ENCODE measurements around the gene GLIS1.

- TF ChIP-seq FOXA1 (IDR thresholded peaks at IDR 0.05): no peak
- TF ChIP-seq SP1 (IDR thresholded peaks at IDR 0.05): no peak
- TF ChIP-seq SUZ12 (IDR thresholded peaks at IDR 0.05): no peak
- TF ChIP-seq HDGF (IDR thresholded peaks at IDR 0.05; ENCODE audit: borderline replicate concordance): no peak
- TF ChIP-seq FOXM1 (IDR thresholded peaks at IDR 0.05; ENCODE audit: borderline replicate concordance): no peak
- no peak for TF ChIP-seq TARDBP (IDR thresholded peaks at IDR 0.05)
- TF ChIP-seq ELF4 (IDR thresholded peaks at IDR 0.05): no peak
Observed at GRCh38 chr1:53461323-53462044, 277.5 kb downstream of the GLIS1 start.
